CMK (cell line): ENCODE results near the gene TMEM209.
"Not testable (repeated sequence)": the region's sequence is repeated elsewhere in the genome, so short reads cannot be mapped to it uniquely, and the experiment has no call there.

Source experiments
- DNase-seq: peaks from one replicate; pipeline ENCODE4 v3.0.0-alpha.2; 2010; ENCODE audit warnings: low read depth

Gene TMEM209

GRCh38 chr7:130127404-130127803 is 77.8 kb downstream of the TMEM209 start:
- DNase-seq, result no peak

GRCh38 chr7:130126840-130127239 is 78.4 kb downstream of the TMEM209 start:
- DNase-seq, result not testable (repeated sequence)

GRCh38 chr7:130124711-130125110 is 80.5 kb downstream of the TMEM209 start:
- no peak for DNase-seq

- no peak for DNase-seq
Observed at GRCh38 chr7:130123501-130123900, 81.7 kb downstream of the TMEM209 start.

- DNase-seq, result no peak
Observed at GRCh38 chr7:130118801-130119200, 86.4 kb downstream of the TMEM209 start.

- DNase-seq, result no peak
Observed at GRCh38 chr7:130118294-130118693, 86.9 kb downstream of the TMEM209 start.

- DNase-seq, result no peak
Observed at GRCh38 chr7:130114776-130115175, 90.4 kb downstream of the TMEM209 start.
